GM19023 (cell line): ENCODE data around the gene FKBP1A.
A peak's percentile ranks its signal among the peaks of the same experiment; 100 is the strongest.
"Not testable (repeated sequence)": the region's sequence is repeated elsewhere in the genome, so short reads cannot be mapped to it uniquely, and the experiment has no call there.

Experiments
- ATAC-seq: cut with Tn5 transposase; IDR thresholded peaks from one replicate; pipeline ENCODE4 v1.9.1; 2021; ENCODE audit warnings: mild to moderate bottlenecking, moderate library complexity; ENCODE audit not compliant: unreplicated experiment

FKBP1A gene

DNA sequence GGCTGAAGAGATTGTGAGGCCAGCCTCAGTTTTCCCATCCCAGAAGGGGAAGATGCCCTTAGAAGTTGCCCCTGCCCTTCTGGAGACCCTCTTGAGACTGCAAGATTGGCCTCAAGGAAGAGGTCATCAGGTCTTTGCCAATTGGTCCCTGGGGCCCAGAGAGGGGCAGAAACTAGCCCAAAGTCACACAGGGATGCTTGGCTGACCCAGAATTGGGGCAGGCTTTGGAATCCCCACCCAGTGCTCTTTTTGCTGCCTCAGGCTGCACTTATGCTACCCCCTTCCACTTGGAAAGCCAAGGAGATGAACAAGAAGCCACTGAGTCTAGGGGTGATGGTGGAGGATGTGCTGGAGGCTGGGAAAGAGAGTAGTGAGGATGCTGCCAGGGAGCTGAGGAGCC lies 24.9 kb upstream of the FKBP1A start:
- ATAC-seq: no peak

DNA sequence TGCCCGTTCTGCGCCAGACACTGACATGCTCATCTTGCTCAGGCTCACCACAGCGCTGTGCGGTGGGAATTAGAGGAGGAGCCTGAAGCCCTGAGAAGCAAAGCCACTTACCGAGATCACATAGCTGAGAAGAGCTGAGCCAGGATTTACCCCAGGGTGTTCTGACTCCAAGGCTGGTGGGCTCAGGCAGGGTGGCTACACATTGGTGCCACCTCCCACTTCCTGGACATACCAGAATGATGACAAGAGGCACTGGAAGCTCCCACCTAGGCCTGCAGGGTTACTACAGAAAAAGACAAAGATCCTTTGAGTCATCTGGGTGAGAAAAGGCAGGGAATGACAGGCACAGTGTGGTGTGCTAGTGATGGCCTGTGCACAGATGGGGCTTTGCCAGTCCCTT lies 24.4 kb upstream of the FKBP1A start:
- no peak for ATAC-seq

DNA sequence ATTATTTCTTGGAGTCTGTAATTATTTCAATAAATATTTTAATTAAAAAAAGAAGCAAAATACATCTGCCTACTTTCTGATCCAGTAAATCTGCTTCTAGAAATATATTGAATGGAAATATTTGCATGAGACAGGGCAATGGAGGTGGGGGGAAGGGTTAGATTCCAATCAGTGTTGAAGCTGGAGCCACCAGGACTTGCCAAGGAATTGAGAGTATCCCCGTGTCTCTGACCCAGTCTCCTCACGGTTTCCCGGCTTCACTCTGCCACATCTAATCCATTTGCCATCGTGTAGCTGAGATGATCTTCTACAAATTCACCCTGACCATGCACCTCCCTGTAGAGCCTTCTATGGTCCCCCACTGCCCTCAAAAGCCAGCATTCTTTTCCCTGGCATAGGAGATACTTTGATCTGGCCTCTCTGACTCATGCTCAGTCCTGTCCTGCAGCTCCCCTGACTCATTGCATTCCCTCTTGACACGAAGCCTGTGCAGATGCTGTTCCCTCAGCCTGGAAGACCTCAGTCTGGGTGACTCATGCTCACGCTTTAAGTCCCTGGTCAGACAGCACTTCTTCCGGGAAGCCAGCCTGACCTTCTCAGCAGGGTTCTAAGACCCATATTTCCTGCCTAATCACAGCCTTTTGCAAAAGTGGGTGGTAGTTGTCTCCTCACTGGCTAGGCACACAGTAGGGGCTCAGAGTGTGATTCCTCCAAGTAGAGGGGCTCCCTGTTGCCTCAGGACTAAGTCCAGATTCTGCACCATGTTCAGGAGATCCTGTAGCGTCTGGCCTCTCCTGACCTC lies 23.0 kb upstream of the FKBP1A start:
- ATAC-seq: no peak

DNA sequence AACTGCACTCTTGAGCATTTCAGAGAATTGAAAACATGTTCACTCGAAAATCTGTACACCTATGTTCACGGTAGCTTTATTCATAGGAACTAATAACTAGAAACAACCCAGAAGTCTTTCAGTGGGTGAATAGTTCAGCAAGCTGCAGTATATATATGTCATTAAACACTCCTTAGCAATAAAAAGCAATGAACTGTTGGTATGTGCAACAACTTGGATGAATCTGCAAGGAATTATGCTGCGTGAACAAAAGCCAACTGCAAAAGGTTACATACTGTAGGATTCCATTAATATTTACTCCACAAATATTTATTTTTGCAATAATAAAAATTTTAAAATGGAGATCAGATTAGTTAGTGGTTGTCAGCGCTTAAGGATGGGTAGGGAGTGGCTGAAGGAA lies 22.1 kb upstream of the FKBP1A start:
- ATAC-seq: no peak

DNA sequence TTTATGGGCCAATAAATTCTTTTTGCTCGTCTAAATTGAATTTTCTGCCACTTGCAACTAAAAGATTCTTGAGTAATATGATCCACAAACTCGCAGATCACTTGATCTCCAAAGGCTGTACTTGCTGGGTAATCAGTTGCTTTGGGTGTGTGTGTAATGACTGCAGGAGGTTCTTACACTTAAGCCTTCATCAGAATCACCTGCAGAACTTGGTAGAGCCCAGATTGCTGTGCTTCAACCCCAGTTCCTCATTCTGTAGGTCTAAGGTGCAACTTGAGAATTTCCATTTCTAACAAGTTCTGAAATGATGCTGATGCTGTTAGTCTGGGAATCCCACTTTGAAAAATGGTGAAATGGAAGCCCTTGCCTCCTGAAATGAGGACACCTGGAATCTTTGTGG lies 12.9 kb upstream of the FKBP1A start:
- no peak for ATAC-seq

DNA sequence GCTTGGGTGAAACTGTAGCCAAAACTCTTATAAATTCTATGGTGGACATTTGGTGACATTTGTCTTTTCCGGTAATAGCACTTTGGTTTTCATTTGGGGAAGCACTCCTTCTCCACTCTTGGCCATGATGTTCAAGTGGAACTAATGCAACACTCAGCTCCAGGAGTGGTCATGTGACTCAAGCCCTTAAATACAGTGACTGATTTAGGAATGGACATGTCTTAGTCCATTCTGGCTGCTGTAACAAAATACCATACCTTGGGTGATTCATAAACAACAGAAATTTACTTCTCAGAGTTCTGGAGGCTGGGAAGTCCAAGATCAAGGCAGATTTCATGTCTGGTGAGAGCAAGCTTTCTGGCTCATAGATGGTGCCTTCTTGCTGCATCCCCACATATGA lies 10.8 kb upstream of the FKBP1A start:
- no peak for ATAC-seq

DNA sequence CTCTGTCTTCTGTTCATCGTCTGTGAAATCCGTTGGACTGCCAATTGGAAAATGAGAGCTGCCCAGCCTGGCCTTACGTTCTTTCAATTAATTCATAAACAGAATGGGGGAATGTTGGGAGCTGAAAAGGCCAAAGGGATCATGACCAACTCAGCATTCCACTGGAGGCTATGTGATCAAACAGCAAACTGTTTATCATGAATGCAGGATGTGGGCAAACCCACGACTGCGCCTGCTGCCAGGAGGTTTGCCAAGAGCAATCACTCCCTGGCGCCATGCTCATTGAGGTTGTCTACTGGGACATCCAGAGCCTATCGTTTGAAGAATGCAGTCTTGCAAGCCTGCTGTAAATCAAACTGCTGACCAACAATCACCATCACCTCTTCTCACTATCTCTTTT lies 9.3 kb upstream of the FKBP1A start:
- ATAC-seq: no peak

DNA sequence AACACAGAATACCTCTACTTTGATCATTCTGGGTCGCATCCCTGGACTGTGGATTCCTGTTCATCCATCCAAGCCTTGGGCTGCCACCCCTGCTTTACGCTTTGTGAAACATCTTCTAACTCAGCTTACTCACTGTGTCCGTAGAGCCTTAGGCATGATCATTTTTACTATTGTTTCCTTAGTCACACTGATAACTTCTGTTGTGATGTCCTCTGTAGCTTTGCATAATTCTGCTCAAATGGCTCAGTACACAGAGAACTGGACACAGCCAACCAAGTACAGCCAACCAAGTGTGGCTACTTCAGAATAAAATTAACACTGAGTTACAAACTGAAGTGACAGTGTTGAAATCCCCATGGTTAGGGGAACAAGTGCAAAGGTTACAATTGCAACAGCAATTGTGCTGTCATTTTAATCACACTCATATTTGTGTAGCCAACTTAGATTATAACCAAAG lies 8.6 kb upstream of the FKBP1A start:
- no peak for ATAC-seq

DNA sequence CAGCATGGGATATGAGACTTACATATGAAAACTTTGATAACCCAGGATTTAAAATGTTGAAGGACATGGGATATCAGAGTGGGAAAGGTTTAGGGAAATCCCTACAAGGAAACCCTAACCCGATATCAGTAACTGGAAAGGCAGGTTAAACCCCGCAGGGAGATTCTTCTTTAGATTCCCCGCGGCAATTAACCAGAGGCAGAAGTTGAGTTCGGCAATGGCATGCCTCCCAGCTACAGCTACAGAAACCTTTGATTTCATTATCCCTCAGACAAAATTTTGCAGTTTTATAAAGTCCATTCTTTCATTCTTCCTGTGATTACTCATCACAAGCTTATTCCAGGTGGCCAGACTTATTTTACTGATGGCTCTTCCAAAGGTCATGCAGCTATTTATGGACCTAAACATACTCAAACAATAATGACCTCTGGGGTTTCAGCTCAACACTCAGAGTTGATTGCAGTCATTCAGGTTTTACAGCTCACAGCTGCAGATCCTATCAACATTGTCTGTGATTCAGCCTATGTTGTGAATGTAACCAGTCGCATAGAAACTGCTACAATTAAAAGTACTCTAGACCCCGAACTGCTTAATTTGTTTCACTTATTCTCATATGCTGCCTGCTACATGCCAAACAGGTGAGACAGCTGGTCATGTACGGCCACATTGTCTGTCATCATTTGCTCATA lies 7.0 kb upstream of the FKBP1A start:
- ATAC-seq: not testable (repeated sequence)

DNA sequence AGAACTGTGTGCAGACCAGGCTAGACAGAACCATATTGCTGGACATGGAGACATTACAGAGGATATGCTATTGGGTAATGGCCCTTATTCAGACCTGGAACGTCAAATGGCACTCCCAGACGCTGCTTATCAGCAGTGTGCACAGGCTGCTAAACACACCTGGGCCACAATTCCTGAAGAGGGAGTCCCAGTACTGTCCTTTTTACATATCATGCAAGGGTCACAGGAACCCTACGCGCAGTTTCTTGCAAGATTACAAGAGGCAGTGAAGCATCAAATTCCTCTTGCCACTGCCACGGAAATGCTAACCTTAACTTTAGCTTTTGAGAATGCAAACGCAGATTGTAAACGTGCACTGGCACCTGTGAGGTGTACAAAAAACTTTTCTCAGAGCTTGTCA lies 5.3 kb upstream of the FKBP1A start:
- ATAC-seq: not testable (repeated sequence)

DNA sequence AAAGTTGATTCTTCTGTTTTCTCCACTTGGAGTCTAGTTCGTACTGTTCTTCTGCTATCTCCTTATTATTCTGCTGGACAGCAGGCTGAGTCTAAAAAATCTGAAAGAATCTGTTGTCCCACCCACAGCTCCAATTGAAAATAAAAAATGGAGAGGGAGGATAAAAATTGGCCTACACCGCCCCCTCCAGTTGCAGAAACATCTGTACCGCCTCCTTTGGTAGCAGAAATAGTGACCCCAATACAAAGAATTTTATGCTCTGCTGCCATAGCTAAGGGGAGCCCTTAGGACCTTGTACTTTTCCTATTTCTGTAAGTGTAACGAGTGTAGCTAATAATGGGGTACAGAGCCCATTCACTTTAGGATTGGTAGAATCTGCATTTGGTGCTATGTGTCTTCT lies 4.9 kb upstream of the FKBP1A start:
- no peak for ATAC-seq

DNA sequence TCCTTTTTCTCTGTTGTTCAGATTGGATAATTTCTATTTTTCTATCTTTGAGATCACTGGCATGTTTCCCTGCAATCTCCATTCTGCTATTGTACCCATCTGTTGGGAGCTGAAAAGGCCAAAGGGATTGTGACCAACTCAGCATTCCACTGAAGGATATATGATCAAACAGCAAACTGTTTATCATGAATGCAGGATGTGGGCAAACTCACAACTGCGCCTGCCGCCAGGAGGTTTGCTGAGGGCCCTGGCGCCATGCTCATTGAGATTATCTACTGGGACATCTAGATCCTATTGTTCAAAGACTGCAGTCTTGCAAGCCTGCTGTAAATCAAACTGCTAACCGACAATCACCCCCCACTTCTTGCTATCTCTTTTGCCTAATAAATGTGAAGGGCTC lies 3.8 kb upstream of the FKBP1A start:
- no peak for ATAC-seq

DNA sequence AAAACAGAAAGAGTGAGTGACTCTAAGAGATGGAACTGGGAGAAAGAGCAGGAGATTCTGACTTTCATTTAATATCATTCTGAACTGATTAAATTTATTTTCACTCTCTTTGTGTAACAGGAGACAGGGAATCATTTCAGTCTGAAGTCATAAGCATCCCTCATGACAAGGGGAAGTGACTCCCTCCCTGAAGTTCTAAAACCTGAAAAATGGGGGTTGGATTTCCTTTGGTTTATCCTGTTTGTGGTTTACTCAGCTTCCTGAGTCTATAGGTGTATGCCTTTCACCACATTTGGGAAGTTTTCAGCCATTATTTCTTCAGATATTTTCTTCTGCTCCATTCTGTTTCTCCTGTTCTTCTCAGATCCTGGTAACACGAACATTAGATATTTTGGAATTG lies 3.4 kb upstream of the FKBP1A start:
- ATAC-seq: no peak

DNA sequence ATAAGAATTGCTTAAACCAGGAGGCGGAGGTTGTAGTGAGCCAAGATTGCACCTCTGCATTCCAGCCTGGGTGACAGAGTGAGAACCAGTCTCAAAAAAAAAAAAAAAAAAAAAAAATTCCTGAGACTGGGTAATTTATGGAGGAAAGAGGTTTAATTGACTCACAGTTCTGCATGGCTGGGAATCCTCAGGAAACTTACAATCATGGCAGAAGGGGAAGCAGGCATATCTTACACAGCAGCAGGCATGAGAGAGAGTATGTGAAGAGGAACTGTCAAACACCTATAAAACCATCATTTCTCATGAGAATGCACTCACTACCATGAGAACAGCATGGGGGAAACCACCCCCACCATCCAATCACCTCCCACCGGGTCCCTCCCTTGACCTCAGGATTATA lies 1.8 kb upstream of the FKBP1A start:
- ATAC-seq: no peak

DNA sequence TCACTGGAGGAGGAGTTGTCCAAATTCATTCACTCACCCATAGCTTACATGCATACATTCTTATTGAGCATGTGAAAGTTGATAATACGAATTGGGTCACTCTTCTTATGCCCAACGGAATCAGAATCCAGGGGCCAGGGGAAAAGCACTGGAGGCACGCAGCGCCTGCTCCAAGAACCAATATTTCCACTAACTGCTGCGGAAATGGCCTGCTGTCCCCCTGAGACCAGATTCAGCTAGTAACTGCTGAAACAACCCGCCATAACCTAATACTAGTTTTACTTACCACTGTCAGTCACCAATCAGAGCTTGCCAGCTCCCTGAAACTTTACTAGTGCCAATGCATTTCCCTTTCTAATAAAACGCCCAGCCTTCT lies 641 bp upstream of the FKBP1A start:
- ATAC-seq: no peak

DNA sequence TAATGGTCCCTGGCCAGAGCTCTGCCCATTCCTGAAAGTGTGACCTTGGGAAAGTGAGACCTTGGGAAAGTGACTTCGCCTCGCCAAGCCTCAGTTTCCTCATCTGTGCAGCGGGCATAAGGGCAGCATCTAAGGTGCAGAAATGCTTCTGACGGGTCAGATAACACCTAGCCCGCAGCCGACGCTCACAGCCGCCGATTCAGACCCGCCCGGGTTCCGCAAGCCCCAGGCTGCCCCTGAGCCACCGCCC lies 486 bp downstream of the FKBP1A start:
- peak; percentile 32 for ATAC-seq

DNA sequence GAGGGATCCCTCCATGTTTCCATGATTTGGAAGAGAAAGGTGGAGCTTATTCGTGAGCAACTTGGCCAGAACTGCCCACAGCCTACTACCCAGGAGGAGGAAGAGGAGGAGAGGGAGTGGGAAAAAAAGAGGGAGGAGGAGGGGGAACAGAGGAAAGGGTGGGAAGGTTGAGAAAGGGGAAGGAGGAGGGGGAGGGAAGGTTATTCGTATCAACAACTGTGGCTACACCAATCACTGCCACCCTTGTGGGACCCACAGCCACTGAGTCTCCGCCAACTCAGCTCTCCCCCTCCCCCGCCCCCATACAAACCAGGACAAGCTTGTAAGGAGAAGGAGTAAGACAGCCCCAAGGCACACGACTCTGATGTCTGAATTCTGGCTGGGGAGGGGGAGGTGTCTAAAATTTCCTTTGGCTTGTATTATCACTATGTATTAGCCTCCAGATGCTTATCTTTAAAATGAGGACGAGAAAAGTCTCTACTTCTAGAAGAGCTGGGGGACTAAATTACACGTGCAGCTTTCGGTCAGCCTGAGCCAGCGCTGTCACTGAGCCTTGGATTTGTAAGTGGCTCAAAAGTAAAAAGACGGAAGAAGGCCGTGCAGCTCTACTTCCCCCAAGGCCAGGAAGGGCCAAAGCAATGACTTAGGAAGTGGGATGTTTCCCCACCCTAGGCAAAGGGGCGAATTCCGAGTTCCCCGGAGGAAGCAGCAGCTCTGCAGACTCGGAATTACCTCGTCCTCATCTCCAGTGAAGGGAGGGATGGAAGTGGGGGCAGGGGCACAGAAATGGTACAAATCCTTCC lies 1.0 kb downstream of the FKBP1A start:
- ATAC-seq: no peak

DNA sequence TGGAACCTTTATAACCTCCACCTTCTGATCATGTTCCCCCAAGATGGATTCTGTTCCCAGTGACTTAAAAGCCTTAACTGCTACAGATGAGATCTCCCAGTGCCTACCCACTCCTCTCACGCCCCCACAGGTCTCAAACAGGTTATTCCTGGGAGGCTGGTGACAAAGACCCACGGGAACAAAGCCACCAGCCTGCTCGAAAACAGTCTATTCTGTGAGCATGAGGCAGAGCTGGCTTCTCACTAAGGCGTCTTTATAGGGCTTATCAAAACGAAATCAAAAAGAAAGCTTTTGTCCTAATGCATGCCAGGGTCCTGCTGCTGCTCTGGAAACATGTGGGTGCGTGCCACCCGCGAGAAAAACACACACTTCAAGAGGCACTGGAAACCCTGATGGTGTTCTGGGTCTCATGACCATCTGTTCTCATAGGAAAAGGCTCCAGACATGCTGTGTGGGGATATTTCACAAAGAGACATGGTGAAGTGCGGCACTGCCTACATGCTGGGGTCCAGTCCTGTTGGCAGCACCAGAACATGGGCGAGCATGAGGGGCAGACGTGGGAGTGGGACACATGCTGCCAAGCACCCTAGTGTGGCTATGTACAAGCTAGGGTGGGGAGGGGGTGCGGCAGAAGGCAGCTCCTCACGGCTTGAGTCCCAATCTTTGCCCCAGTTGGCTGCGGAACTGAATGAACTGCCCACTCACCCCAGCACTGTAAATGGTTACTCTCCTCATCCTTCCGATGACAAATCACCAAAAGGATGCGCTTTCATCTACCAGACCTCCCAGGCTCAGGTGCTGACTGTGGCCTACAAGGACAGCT lies 2.1 kb downstream of the FKBP1A start:
- ATAC-seq: no peak

DNA sequence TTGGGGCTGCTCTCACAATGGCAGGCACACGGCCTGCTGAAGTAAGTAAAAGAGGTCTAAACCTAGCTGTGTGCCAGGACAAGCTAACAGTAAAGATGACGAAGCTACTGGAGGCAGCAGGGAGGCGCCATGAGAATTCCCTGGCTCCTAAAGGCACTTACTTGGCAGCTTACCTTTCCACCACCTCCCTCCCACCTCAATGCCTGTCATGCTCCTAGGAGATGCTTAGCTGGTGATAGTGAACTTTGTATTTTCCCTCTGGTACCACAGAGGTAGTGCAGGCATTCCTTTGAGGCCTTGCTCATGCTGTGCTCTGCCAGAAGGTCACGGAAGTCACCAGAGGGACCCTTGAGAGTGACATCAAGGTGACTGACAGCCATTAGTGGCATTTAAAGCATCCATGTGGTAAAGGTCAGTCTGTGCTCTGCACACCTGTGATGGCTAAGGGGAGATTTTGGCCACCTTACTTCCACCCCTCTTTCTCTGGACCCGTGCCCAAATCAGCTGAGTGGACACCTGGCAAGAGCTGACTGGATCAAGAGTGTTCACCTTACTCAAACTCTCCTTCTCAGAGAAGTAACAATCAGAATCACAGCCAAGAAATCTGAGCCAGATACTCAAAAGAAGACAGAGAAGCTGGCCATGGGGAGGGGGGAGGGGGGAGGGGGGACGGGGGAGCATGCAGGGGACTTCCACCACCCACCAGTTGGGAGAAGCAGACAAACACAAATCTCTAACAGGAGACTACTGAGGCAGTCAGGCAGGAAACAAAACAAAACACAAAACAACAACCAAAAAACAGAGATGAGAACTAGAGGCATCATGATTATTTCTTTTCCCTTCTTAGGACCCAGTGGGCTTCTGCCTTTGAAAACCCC lies 2.9 kb downstream of the FKBP1A start:
- ATAC-seq: no peak

DNA sequence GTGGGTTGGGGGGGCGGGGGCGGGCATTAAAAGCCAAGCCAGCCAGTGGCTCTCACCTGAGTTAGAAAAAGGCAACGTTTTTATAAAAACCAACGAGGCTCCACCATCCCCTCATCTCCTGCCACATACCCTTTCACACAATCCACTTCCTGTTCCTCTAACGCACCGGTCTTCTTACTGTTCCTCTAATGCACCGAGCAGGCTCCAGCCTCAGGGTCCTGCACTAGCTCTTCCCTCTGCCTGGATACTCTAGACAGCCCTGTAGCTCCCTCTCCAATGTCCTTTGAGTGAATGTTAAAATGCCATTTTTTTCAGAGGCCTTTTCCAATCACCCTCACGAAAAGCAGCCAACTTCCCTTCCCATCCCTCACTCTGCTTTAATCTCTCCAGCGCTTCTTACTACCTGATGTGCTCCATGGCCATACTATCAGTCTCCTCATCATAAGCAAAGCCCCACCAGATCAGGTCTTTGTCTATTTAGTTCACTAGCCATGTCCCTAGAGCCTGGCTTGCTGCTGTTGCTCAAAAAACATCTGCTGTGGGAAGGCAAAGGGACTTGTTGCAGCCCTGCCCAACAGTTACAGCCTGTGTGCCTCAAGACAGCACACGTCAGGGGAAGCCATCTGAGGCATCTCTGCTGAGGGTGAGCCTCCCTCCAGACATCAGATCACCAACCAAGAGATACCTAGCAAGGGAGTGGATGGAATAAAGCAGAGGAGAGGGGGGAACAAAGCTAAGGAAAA lies 3.9 kb downstream of the FKBP1A start:
- no peak for ATAC-seq
